GM12873 (cell line): ENCODE results near the gene MRPL50.

Experiments used
- TF ChIP-seq, protein P1 (sequence below): IDR thresholded peaks from 2 replicates; pipeline ENCODE4 v1.5.1; 2012; ENCODE audit warnings: low read depth, mild to moderate bottlenecking, moderate library complexity, low read length, control low read depth; ENCODE audit not compliant: insufficient read depth; ENCODE audit errors: missing control alignments

Gene MRPL50

GRCh38 chr9:101353683-101354082 lies 44.7 kb downstream of the MRPL50 start:
- TF ChIP-seq, protein P1, sequence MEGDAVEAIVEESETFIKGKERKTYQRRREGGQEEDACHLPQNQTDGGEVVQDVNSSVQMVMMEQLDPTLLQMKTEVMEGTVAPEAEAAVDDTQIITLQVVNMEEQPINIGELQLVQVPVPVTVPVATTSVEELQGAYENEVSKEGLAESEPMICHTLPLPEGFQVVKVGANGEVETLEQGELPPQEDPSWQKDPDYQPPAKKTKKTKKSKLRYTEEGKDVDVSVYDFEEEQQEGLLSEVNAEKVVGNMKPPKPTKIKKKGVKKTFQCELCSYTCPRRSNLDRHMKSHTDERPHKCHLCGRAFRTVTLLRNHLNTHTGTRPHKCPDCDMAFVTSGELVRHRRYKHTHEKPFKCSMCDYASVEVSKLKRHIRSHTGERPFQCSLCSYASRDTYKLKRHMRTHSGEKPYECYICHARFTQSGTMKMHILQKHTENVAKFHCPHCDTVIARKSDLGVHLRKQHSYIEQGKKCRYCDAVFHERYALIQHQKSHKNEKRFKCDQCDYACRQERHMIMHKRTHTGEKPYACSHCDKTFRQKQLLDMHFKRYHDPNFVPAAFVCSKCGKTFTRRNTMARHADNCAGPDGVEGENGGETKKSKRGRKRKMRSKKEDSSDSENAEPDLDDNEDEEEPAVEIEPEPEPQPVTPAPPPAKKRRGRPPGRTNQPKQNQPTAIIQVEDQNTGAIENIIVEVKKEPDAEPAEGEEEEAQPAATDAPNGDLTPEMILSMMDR = no peak

- TF ChIP-seq, protein P1 = no peak
Observed at GRCh38 chr9:101352892-101353463, 45.4 kb downstream of the MRPL50 start.

DNA sequence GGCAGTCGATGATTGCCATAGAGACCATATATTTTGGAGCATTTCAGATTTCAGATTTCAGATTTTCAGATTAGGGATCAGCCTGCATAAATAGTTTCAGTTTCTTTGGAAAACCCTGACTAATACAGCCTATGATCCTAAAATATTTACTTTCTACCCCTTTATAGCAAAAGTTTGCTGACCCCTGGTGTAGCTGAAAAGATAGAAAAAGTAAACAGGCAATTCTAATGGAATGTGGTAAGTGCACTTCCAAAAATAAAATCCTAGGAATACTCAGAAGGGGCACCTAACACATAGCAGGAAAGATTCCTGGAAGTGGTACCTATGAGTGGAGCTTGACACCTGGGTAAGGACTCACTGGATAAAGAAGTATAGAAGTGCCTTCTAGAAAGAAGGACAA lies 48.1 kb downstream of the MRPL50 start:
- TF ChIP-seq, protein P1 = no peak

GRCh38 chr9:101342595-101342994 lies 55.8 kb downstream of the MRPL50 start:
- TF ChIP-seq, protein P1 = no peak

DNA sequence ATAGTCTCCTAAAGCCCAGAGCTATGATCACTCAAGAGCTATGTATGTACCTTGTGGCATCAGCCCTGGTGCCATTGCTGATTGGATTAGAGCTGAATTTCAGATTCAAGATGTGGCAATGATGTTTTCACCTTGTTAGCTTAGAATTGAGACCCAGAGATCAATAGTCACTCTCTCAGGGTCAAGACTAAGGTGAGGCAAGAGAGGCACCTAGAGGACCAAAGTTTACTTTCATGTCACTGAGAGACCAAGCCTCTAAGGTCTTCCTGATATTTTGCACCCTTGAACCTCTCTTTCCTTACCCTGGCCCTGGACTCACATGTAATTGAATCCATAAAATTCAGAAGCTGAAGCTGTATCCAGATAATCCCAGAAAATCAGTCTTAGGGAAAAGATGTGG lies 56.5 kb downstream of the MRPL50 start:
- TF ChIP-seq, protein P1 = no peak
